ENCODE measurements around the gene UPK3B.
"Not testable (repeated sequence)": the region's sequence is repeated elsewhere in the genome, so short reads cannot be mapped to it uniquely, and the experiment has no call there.

Gene UPK3B

GRCh38 chr7:76513817-76514799, 3.8 kb downstream of the UPK3B start:
- no peak overlapping the region for H3K4me3 ChIP-seq
- H3K4me1 ChIP-seq: peaks cover 3% of the 10 kb centered on the region; the same call in 1 of the 2 replicates
- no peaks in the 10 kb centered on the region for H3K27me3 ChIP-seq (ENCODE audit: low read depth)
- DNase-seq (ENCODE audit: low spot score in 2 of 2): no peak
- H3K9me3 ChIP-seq: no peaks in the 10 kb centered on the region
- H3K36me3 ChIP-seq (replicated peaks): no peaks in the 10 kb centered on the region
- in situ Hi-C loops (cut with MboI; ENCODE audit: low sequenced_read_pairs): no loop called here

DNA sequence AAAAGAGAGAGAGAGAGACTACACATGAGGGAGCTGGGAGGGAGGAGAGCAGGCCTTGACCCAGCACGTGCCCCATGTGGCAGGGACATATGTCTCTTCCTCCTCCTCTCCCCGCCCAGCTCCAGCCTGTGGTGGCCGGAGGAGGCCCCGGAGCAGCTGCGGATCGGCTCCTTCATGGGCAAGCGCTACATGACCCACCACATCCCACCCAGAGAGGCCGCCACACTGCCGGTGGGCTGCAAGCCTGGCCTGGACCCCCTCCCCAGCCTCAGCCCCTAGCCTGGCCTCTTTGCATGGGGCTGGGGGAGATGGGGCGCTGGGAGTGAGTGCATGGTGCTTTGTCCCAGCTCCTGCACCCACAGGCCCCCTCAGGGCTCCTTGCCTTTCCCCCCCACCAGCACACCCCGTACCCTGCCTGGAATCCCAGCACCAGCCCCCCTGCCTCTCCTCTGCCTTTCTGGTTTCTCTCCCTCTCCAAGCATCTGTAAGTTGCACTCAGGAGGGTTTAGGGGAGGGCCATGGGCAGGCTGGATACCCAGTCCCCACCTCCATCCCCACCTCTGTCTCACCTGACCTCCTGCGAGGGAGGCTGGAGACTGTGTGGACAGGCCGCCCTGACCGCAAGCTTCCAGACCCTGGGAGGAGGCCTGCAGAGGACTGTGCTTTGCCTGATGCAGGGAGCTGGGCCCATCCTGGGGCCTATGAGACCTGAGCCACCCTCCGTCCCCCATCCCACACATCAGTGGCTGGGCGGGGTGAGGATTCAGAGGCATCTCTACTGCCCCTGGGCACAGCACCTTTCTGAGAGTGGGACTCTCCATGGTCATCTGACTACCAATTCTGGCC, 4.8 kb downstream of the UPK3B start:
- DNase-seq (ENCODE audit: low spot score in 2 of 2): no peak
- in situ Hi-C loops (cut with MboI; ENCODE audit: low sequenced_read_pairs): no loop called here
- H3K27me3 ChIP-seq (ENCODE audit: low read depth): no peaks in the 10 kb centered on the region
- H3K4me3 ChIP-seq: no peak overlapping the region
- no peaks in the 10 kb centered on the region for H3K9me3 ChIP-seq
- no peaks in the 10 kb centered on the region for H3K36me3 ChIP-seq (replicated peaks)
- peaks cover 3% of the 10 kb centered on the region; the same call in 1 of the 2 replicates for H3K4me1 ChIP-seq

DNA sequence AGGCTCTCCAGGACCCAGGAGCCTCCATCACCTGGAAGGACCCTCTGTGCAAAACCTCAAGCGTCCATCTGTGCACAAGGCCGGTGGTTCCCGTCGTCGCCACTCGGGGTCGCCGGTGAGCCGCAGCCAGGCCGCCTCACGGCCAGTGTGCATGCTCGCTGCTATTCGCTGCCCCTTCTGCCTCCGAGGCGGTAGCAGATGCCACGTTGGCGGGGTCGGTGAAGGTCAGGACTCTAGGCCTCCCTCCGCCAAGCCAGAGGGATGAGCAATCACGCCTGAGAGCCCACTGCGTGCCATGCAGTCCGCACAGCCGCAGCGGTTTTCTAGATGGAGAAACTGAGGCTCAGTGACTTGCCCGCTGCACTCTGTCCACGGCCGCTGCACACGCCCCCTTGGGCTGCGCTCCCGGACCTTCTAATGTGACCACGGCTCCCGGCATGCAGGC, 5.7 kb downstream of the UPK3B start:
- Histone ChIP-seq H3K4me1 (peaks cover 3% of the 10 kb centered on the region; the same call in 1 of the 2 replicates), H3K9me3 (no peaks in the 10 kb centered on the region), H3K36me3 (replicated peaks) (no peaks in the 10 kb centered on the region), H3K27me3 (ENCODE audit: low read depth) (no peaks in the 10 kb centered on the region), H3K4me3 (no peak overlapping the region)
- in situ Hi-C loops (cut with MboI; ENCODE audit: low sequenced_read_pairs): no loop called here
- peak; percentile 42 to 90 for DNase-seq (ENCODE audit: low spot score in 2 of 2)

DNA sequence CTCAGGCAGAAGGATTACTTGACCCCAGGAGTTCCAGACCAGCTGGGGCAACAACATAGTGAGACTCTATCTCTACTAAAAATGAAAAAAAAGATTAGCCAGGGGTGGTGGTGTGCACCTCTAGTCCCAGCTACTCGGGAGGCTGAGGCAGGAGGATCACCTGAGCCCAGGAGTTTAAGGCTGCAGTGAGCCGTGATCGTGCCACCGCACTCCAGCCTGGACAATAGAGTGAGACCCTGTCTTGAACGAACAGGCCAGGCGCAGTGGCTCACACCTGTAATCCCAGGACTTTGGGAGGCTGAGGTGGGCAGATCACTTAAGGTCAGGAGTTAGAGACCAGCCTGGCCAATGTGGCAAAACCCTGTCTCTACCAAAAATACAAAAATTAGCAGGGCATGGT, 6.6 kb downstream of the UPK3B start:
- in situ Hi-C loops (cut with MboI; ENCODE audit: low sequenced_read_pairs); H3K9me3 ChIP-seq; DNase-seq (ENCODE audit: low spot score in 2 of 2); H3K4me1 ChIP-seq; H3K27me3 ChIP-seq (ENCODE audit: low read depth); H3K36me3 ChIP-seq (replicated peaks); H3K4me3 ChIP-seq: not testable (repeated sequence)

GRCh38 chr7:76526183-76526582, 15.8 kb downstream of the UPK3B start:
- DNase-seq (ENCODE audit: low spot score in 2 of 2); H3K27me3 ChIP-seq (ENCODE audit: low read depth); H3K36me3 ChIP-seq (replicated peaks); H3K4me3 ChIP-seq; H3K4me1 ChIP-seq; H3K9me3 ChIP-seq; in situ Hi-C loops (cut with MboI; ENCODE audit: low sequenced_read_pairs): not testable (repeated sequence)

DNA sequence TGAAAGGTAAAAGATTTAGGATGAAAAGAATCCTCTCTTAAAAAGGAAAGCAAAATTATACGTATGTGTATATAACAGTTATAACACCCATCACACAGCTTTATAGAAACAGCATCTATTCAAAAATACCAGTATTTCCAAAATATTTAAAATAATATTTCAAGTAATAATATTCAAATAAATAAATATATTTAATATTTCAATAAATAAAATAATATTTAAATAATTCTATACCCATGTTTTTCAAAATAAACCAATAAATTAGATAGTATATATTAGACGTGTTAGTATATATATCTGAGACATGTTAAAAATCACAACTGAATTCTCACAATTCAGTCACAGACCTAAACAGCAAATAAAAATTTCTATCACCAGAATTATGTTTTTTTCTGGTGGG, 21.3 kb downstream of the UPK3B start:
- in situ Hi-C loops (cut with MboI; ENCODE audit: low sequenced_read_pairs): not testable (repeated sequence)

GRCh38 chr7:76543197-76543596, 32.8 kb downstream of the UPK3B start, which contains the start of gene SPDYE16:
TSS of gene SPDYE16 (minus strand) at chr7:76543297. CDS start at chr7:76541459, 1,838 bp downstream.
- in situ Hi-C loops (cut with MboI; ENCODE audit: low sequenced_read_pairs); H3K36me3 ChIP-seq (replicated peaks); H3K4me3 ChIP-seq; H3K27me3 ChIP-seq (ENCODE audit: low read depth); DNase-seq (ENCODE audit: low spot score in 2 of 2); H3K4me1 ChIP-seq; H3K9me3 ChIP-seq: not testable (repeated sequence)

More for the DNA sequence above, 21.3 kb downstream of the UPK3B start:
- not testable (repeated sequence) for H3K4me1 ChIP-seq; H3K4me3 ChIP-seq; H3K9me3 ChIP-seq; DNase-seq (ENCODE audit: low spot score in 2 of 2); H3K27me3 ChIP-seq (ENCODE audit: low read depth); H3K36me3 ChIP-seq (replicated peaks)

GRCh38 chr7:76549025-76549854, 38.9 kb downstream of the UPK3B start:
- peak overlapping the region; percentile 80 for H3K4me3 ChIP-seq
- peak; percentile 84 to 93 for DNase-seq (ENCODE audit: low spot score in 2 of 2)
- H3K9me3 ChIP-seq; H3K27me3 ChIP-seq (ENCODE audit: low read depth); H3K4me1 ChIP-seq; in situ Hi-C loops (cut with MboI; ENCODE audit: low sequenced_read_pairs): not testable (repeated sequence)
- H3K36me3 ChIP-seq (replicated peaks): peaks cover 13% of the 10 kb centered on the region

DNA sequence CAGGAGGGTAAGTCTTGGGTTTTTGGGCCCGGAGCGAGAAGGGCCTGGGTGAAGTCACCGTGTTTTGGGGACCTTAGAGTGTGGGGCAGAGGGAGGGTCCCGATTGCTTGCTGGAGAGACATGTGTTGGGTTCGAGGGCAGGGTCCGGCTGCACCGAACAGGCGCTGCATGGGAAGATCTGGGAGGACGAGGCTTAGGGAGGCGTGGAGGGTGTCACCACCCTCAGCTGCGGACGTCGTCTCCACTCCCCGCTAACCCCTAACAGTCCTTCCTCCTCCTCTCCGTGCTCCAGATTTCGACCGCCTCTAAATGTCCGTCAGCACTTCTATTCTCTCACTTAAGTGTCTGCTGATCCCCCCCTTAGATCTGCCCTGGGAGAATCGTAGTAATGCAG, 39.5 kb downstream of the UPK3B start:
- peak in 1 of 2 experiments; percentile 19 for DNase-seq (ENCODE audit: low spot score in 2 of 2)
- in situ Hi-C loops (cut with MboI; ENCODE audit: low sequenced_read_pairs); H3K27me3 ChIP-seq (ENCODE audit: low read depth); H3K9me3 ChIP-seq; H3K4me1 ChIP-seq: not testable (repeated sequence)
- peaks cover 13% of the 10 kb centered on the region for H3K36me3 ChIP-seq (replicated peaks)
- peak overlapping the region; percentile 80 for H3K4me3 ChIP-seq

- H3K36me3 ChIP-seq (replicated peaks): peaks cover 13% of the 10 kb centered on the region
- H3K9me3 ChIP-seq; DNase-seq (ENCODE audit: low spot score in 2 of 2); H3K27me3 ChIP-seq (ENCODE audit: low read depth); in situ Hi-C loops (cut with MboI; ENCODE audit: low sequenced_read_pairs); H3K4me3 ChIP-seq; H3K4me1 ChIP-seq: not testable (repeated sequence)
Measured at GRCh38 chr7:76551992-76552391, 41.6 kb downstream of the UPK3B start.

DNA sequence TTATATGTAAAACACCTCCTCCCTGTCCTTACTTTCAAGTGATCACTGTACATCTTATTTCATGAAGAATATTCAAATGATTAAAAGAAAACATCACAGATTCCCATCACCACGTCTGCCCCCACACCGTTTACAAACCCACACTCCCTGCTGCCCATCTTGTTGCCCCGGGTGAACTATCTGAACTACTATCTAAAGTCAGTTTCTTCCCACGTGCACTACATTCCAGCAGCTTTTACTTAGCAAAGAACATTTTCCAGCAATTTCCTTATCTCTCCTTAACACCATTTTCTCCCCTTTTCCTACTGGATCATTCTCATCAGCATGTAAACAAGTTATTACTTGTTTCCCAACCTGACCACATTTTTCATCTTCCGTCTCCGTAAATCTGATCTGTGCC, 49.3 kb downstream of the UPK3B start:
- in situ Hi-C loops (cut with MboI; ENCODE audit: low sequenced_read_pairs); H3K9me3 ChIP-seq; H3K27me3 ChIP-seq (ENCODE audit: low read depth); DNase-seq (ENCODE audit: low spot score in 2 of 2); H3K4me3 ChIP-seq; H3K4me1 ChIP-seq: not testable (repeated sequence)
- peaks cover 10% of the 10 kb centered on the region for H3K36me3 ChIP-seq (replicated peaks)

GRCh38 chr7:76560157-76560556, 49.8 kb downstream of the UPK3B start:
- in situ Hi-C loops (cut with MboI; ENCODE audit: low sequenced_read_pairs); H3K27me3 ChIP-seq (ENCODE audit: low read depth); DNase-seq (ENCODE audit: low spot score in 2 of 2); H3K4me1 ChIP-seq; H3K4me3 ChIP-seq; H3K9me3 ChIP-seq: not testable (repeated sequence)
- peaks cover 10% of the 10 kb centered on the region for H3K36me3 ChIP-seq (replicated peaks)

DNA sequence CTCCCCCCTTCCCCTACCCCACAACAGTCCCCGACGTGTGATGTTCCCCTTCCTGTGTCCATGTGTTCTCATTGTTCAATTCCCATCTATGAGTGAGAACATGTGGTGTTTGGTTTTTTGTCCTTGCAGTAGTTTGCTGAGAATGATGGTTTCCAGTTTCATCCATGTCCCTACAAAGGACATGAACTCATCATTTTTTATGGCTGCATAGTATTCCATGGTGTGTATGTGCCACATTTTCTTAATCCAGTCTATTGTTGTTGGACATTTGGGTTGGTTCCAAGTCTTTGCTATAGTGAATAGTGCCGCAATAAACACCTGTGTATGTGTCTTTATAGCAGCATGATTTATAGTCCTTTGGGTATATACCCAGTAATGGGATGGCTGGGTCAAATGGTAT, 51.0 kb downstream of the UPK3B start:
- peaks cover 10% of the 10 kb centered on the region for H3K36me3 ChIP-seq (replicated peaks)
- H3K4me3 ChIP-seq; H3K9me3 ChIP-seq; in situ Hi-C loops (cut with MboI; ENCODE audit: low sequenced_read_pairs); H3K4me1 ChIP-seq; H3K27me3 ChIP-seq (ENCODE audit: low read depth); DNase-seq (ENCODE audit: low spot score in 2 of 2): not testable (repeated sequence)
